HFFc6 (cell line): ENCODE measurements around the gene QKI. TPM values are rescaled to one million over a fixed set of nuclear protein-coding genes. Genes with fewer than 3 reads are reported as not detected.
"Not testable (repeated sequence)": the region's sequence is repeated elsewhere in the genome, so short reads cannot be mapped to it uniquely, and the experiment has no call there.

Experiments
- DNase-seq: peaks from one replicate; pipeline ENCODE4 v3.0.0-alpha.2; 2018
- H3K27ac Mint-ChIP-seq: 2 replicates; pipeline ENCODE4 v1.8.0; 2020; ENCODE audit warnings: mild to moderate bottlenecking, mixed read lengths
- H3K27me3 Mint-ChIP-seq: 2 replicates; pipeline ENCODE4 v1.8.0; 2021; ENCODE audit warnings: mild to moderate bottlenecking, moderate library complexity, mixed read lengths; ENCODE audit not compliant: insufficient read depth
- H3K36me3 Mint-ChIP-seq: 2 replicates; pipeline ENCODE4 v1.8.0; 2021; ENCODE audit warnings: low read depth, mixed read lengths
- H3K4me1 Mint-ChIP-seq: 2 replicates; pipeline ENCODE4 v1.8.0; 2020; ENCODE audit warnings: low read depth, mixed read lengths
- H3K4me3 Mint-ChIP-seq: 2 replicates; pipeline ENCODE4 v1.8.0; 2020; ENCODE audit warnings: mild to moderate bottlenecking, moderate library complexity, mixed read lengths
- H3K9me3 Mint-ChIP-seq: 2 replicates; pipeline ENCODE4 v1.8.0; 2020; ENCODE audit warnings: mild to moderate bottlenecking, mixed read lengths
- CTCF ChIP-seq: fragments of 200-600 bp; sonication (generic); IDR thresholded peaks from 2 replicates; pipeline ENCODE4 v1.5.0; 2021; ENCODE audit warnings: antibody characterized with exemption, mild to moderate bottlenecking
- total RNA-seq, 6 experiments: library from RNA; stranded (reverse); fragmentation: NEBNext Ultra II Directional; extraction: Animal tissue kit (Norgen Biotek cat#: 25700); gene quantifications; 2 replicates in 1 of 6; 3 replicates in 5 of 6; pipeline ENCODE4 v1.2.3, GENCODE V29; 2021

The QKI gene
- total RNA-seq, 6 experiments from 2014 or later = 71.3 to 90.5 (median 85.1) TPM

GRCh38 chr6:163377561-163377960, 37.0 kb upstream of the QKI start:
- no peak overlapping the region for H3K4me3 Mint-ChIP-seq
- no peaks in the 10 kb centered on the region for H3K4me1 Mint-ChIP-seq
- TF ChIP-seq CTCF = no peak
- H3K27me3 Mint-ChIP-seq = peaks cover 32% of the 10 kb centered on the region
- no peaks in the 10 kb centered on the region for H3K36me3 Mint-ChIP-seq
- no peak for DNase-seq
- no peaks in the 10 kb centered on the region; the same call in 1 of the 2 replicates for H3K9me3 Mint-ChIP-seq
- H3K27ac Mint-ChIP-seq = no peak overlapping the region

GRCh38 chr6:163380216-163380615, 34.3 kb upstream of the QKI start:
- Mint-ChIP-seq H3K36me3 (no peaks in the 10 kb centered on the region), H3K27me3 (peaks cover 22% of the 10 kb centered on the region), H3K4me3 (no peak overlapping the region), H3K4me1 (peaks cover 10% of the 10 kb centered on the region), H3K27ac (no peak overlapping the region), H3K9me3 (no peaks in the 10 kb centered on the region; the same call in none of the 2 replicates)
- TF ChIP-seq CTCF = no peak
- no peak for DNase-seq

- H3K9me3 Mint-ChIP-seq = no peaks in the 10 kb centered on the region; the same call in none of the 2 replicates
- H3K4me3 Mint-ChIP-seq = no peak overlapping the region
- H3K4me1 Mint-ChIP-seq = peaks cover 13% of the 10 kb centered on the region
- no peak overlapping the region for H3K27ac Mint-ChIP-seq
- peaks cover 21% of the 10 kb centered on the region for H3K27me3 Mint-ChIP-seq
- TF ChIP-seq CTCF = no peak
- DNase-seq = no peak
- H3K36me3 Mint-ChIP-seq = no peaks in the 10 kb centered on the region
These were observed 33.3 kb upstream of the QKI start for GRCh38 chr6:163381118-163381756.

- H3K9me3 Mint-ChIP-seq, H3K4me3 Mint-ChIP-seq, H3K36me3 Mint-ChIP-seq, H3K27ac Mint-ChIP-seq, DNase-seq: not testable (repeated sequence)
- Mint-ChIP-seq H3K4me1 (peaks cover 30% of the 10 kb centered on the region), H3K27me3 (peaks cover 15% of the 10 kb centered on the region)
These were observed 31.1 kb upstream of the QKI start for GRCh38 chr6:163383396-163383795.

GRCh38 chr6:163383912-163384311, 30.6 kb upstream of the QKI start:
- no peak overlapping the region for H3K27ac Mint-ChIP-seq
- no peaks in the 10 kb centered on the region for H3K36me3 Mint-ChIP-seq
- H3K4me3 Mint-ChIP-seq = no peak overlapping the region
- peaks cover 15% of the 10 kb centered on the region for H3K27me3 Mint-ChIP-seq
- no peak for TF ChIP-seq CTCF
- H3K9me3 Mint-ChIP-seq = no peaks in the 10 kb centered on the region; the same call in 1 of the 2 replicates
- DNase-seq = peak; percentile 1
- peaks cover 30% of the 10 kb centered on the region for H3K4me1 Mint-ChIP-seq

- no peak overlapping the region for H3K27ac Mint-ChIP-seq
- peaks cover 15% of the 10 kb centered on the region for H3K27me3 Mint-ChIP-seq
These were observed 30.0 kb upstream of the QKI start for GRCh38 chr6:163384510-163384909.

GRCh38 chr6:163385503-163385902, 29.0 kb upstream of the QKI start:
- not testable (repeated sequence) for H3K27ac Mint-ChIP-seq, DNase-seq, H3K9me3 Mint-ChIP-seq, H3K27me3 Mint-ChIP-seq, H3K4me3 Mint-ChIP-seq, H3K36me3 Mint-ChIP-seq
- H3K4me1 Mint-ChIP-seq = peaks cover 30% of the 10 kb centered on the region

More at GRCh38 chr6:163384510-163384909, 30.0 kb upstream of the QKI start:
- Mint-ChIP-seq H3K4me3 (no peak overlapping the region), H3K9me3 (no peaks in the 10 kb centered on the region; the same call in 1 of the 2 replicates), H3K4me1 (peaks cover 30% of the 10 kb centered on the region), H3K36me3 (no peaks in the 10 kb centered on the region)
- DNase-seq = no peak
- no peak for TF ChIP-seq CTCF
